Measurements from ENCODE around the gene PTPRD.

GRCh38 chr9:9892217-9892616 is 720.6 kb downstream of the PTPRD start:
- TF ChIP-seq EZH2 (IDR thresholded peaks at IDR 0.05; ENCODE audit: low read depth, unreplicated experiment) (no peak), POLR2AphosphoS5 (IDR thresholded peaks at IDR 0.05; ENCODE audit: low read depth) (no peak), EZH2phosphoT487 (IDR thresholded peaks at IDR 0.05; ENCODE audit: unreplicated experiment) (no peak), STAT1 (IDR thresholded peaks at IDR 0.05; ENCODE audit: unreplicated experiment) (no peak), ZNF114 (CRISPR knock-in tag; IDR thresholded peaks at IDR 0.05) (no peak), CREB1 (CRISPR knock-in tag; IDR thresholded peaks at IDR 0.05; ENCODE audit: low read depth) (no peak), ZNF331 (CRISPR knock-in tag; IDR thresholded peaks at IDR 0.05; ENCODE audit: low read depth) (no peak), JUNB (IDR thresholded peaks at IDR 0.05; ENCODE audit: unreplicated experiment) (no peak), NANOG (IDR thresholded peaks at IDR 0.05; ENCODE audit: borderline replicate concordance) (no peak)
- TF ChIP-seq, protein P1, sequence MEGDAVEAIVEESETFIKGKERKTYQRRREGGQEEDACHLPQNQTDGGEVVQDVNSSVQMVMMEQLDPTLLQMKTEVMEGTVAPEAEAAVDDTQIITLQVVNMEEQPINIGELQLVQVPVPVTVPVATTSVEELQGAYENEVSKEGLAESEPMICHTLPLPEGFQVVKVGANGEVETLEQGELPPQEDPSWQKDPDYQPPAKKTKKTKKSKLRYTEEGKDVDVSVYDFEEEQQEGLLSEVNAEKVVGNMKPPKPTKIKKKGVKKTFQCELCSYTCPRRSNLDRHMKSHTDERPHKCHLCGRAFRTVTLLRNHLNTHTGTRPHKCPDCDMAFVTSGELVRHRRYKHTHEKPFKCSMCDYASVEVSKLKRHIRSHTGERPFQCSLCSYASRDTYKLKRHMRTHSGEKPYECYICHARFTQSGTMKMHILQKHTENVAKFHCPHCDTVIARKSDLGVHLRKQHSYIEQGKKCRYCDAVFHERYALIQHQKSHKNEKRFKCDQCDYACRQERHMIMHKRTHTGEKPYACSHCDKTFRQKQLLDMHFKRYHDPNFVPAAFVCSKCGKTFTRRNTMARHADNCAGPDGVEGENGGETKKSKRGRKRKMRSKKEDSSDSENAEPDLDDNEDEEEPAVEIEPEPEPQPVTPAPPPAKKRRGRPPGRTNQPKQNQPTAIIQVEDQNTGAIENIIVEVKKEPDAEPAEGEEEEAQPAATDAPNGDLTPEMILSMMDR (conservative IDR thresholded peaks at IDR 0.05; ENCODE audit: low read depth in 2 of 2), result no peak
- TF ChIP-seq, protein P2, sequence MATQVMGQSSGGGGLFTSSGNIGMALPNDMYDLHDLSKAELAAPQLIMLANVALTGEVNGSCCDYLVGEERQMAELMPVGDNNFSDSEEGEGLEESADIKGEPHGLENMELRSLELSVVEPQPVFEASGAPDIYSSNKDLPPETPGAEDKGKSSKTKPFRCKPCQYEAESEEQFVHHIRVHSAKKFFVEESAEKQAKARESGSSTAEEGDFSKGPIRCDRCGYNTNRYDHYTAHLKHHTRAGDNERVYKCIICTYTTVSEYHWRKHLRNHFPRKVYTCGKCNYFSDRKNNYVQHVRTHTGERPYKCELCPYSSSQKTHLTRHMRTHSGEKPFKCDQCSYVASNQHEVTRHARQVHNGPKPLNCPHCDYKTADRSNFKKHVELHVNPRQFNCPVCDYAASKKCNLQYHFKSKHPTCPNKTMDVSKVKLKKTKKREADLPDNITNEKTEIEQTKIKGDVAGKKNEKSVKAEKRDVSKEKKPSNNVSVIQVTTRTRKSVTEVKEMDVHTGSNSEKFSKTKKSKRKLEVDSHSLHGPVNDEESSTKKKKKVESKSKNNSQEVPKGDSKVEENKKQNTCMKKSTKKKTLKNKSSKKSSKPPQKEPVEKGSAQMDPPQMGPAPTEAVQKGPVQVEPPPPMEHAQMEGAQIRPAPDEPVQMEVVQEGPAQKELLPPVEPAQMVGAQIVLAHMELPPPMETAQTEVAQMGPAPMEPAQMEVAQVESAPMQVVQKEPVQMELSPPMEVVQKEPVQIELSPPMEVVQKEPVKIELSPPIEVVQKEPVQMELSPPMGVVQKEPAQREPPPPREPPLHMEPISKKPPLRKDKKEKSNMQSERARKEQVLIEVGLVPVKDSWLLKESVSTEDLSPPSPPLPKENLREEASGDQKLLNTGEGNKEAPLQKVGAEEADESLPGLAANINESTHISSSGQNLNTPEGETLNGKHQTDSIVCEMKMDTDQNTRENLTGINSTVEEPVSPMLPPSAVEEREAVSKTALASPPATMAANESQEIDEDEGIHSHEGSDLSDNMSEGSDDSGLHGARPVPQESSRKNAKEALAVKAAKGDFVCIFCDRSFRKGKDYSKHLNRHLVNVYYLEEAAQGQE (IDR thresholded peaks at IDR 0.05; ENCODE audit: unreplicated experiment), result no peak
- TF ChIP-seq, protein P3, sequence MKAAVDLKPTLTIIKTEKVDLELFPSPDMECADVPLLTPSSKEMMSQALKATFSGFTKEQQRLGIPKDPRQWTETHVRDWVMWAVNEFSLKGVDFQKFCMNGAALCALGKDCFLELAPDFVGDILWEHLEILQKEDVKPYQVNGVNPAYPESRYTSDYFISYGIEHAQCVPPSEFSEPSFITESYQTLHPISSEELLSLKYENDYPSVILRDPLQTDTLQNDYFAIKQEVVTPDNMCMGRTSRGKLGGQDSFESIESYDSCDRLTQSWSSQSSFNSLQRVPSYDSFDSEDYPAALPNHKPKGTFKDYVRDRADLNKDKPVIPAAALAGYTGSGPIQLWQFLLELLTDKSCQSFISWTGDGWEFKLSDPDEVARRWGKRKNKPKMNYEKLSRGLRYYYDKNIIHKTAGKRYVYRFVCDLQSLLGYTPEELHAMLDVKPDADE (IDR thresholded peaks at IDR 0.05), result no peak
